ENCODE measurements around the gene MAP4. TPM values are rescaled to one million over a fixed set of nuclear protein-coding genes. Genes with fewer than 3 reads are reported as not detected.

MAP4 gene
- total RNA-seq, 1 donor from 2014 or later, result 275 TPM

DNA sequence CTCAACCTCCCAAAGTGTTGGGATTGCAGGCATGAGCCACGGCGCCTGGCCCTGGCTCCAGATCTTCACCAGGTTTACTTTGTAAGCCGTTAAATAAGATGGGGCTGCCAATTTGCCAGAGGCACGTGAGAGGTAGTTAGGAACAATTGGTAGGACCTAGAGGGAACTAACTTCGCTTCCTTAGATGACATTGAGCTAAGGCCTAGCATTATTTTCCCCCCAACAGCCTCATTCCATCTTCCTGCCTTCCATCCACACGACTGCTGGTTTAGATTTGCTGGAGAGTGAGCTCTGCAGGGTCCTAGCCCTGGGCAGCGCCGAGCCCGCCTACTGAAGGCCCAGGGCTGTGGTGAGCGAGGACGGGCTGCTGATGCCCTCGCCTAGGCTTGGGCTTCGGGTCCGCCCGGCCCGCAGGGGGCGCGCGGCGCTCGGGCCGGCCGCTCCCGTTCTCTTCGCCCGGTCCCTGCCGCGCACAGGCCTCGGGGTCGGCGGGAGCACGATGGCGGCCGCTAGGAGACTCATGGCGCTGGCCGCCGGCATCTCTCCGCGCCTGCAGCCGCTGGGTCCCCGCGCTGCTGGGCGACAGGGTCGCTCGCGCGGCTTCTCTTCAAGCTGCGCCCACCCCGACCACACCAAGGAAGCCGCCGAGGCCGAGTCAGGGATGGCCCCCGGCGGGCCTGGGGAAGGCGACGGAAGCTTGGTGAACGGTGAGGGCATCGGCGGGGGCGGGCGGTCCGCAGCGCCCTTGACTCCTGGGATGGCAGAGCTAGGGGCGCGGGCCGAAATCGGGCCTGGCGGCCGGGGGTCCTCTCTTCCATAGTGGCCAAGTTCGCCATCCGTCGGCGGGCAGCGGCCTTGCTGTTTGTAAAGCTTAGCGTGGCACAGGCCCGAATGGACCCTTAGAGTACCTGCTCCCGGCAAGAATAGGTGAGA lies 191.4 kb downstream of the MAP4 start:
- Mint-ChIP-seq H3K27ac (ENCODE audit: unreplicated experiment) (peak overlapping the region; percentile 86), H3K36me3 (ENCODE audit: unreplicated experiment) (peaks cover 23% of the 10 kb centered on the region), H3K27me3 (ENCODE audit: unreplicated experiment) (no peaks in the 10 kb centered on the region), H3K4me1 (ENCODE audit: unreplicated experiment) (peaks cover 24% of the 10 kb centered on the region), H3K4me3 (ENCODE audit: unreplicated experiment) (peak overlapping the region; percentile 85), H3K9me3 (ENCODE audit: unreplicated experiment) (no peaks in the 10 kb centered on the region)
- peak; percentile 93 for TF ChIP-seq CTCF (IDR thresholded peaks at IDR 0.05)
- peak; percentile 95 for DNase-seq (ENCODE audit: extremely low spot score, unreplicated experiment)

DNA sequence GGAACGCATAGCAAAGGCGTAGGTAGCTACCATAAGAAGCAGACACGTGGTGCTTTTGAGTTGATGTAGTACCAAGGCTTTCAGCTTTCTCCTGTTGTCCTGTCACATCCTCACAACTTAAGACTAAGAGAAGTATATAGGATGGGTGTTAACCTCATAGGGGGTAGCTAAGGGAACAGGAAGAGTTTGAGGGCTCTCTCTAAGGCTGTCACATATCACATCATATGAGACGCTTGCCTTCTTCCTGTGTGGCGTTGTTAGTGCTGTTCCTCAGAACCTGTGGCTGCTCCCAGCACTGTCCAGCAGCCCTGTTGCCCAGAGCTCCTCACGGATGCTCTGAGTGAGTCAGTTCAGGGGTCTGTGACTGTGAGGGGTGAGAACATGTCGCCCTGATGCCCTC lies 198.6 kb downstream of the MAP4 start:
- Mint-ChIP-seq H3K27me3 (ENCODE audit: unreplicated experiment) (no peaks in the 10 kb centered on the region), H3K4me1 (ENCODE audit: unreplicated experiment) (no peaks in the 10 kb centered on the region)
- no peak for DNase-seq (ENCODE audit: extremely low spot score, unreplicated experiment)

DNA sequence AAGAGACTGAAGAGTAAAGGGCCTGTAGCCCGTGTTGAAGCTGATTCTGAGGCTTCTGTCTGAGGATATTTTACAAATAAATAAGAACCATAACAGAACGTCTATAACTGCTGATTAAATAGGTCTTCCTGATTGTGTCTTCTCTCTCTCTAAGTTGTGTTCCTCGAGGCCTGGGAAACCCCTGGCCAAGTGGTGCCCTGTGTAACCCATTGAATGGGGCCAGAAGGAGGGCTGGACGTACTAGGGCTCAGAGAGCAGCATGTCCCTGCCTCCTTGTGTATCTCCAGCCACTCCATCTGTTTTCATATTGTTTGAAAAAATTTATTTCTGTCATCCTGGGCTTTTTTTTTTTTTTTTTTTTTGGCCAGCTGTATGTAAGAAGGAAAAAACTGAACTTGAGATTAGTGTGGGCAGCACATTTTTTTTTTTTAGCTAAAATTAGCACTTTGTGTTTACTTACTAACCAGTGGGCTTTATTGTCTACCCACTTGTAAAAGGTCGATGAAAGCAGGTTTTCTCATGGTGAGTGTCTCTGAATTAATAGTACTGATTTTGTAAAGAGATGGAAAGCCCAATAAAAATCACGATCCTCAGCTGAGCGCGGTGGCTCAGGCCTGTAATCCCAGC lies 202.6 kb downstream of the MAP4 start:
- TF ChIP-seq CTCF (IDR thresholded peaks at IDR 0.05), result no peak
- H3K27me3 Mint-ChIP-seq (ENCODE audit: unreplicated experiment), result no peaks in the 10 kb centered on the region
- no peak for DNase-seq (ENCODE audit: extremely low spot score, unreplicated experiment)
- no peak overlapping the region for H3K27ac Mint-ChIP-seq (ENCODE audit: unreplicated experiment)
- H3K9me3 Mint-ChIP-seq (ENCODE audit: unreplicated experiment), result no peaks in the 10 kb centered on the region
- no peaks in the 10 kb centered on the region for H3K4me1 Mint-ChIP-seq (ENCODE audit: unreplicated experiment)
- peaks cover 23% of the 10 kb centered on the region for H3K36me3 Mint-ChIP-seq (ENCODE audit: unreplicated experiment)
- H3K4me3 Mint-ChIP-seq (ENCODE audit: unreplicated experiment), result no peak overlapping the region

More for the DNA sequence above, 198.6 kb downstream of the MAP4 start:
- TF ChIP-seq CTCF (IDR thresholded peaks at IDR 0.05), result no peak
- Mint-ChIP-seq H3K27ac (ENCODE audit: unreplicated experiment) (no peak overlapping the region), H3K4me3 (ENCODE audit: unreplicated experiment) (no peak overlapping the region), H3K9me3 (ENCODE audit: unreplicated experiment) (no peaks in the 10 kb centered on the region), H3K36me3 (ENCODE audit: unreplicated experiment) (peaks cover 16% of the 10 kb centered on the region)

DNA sequence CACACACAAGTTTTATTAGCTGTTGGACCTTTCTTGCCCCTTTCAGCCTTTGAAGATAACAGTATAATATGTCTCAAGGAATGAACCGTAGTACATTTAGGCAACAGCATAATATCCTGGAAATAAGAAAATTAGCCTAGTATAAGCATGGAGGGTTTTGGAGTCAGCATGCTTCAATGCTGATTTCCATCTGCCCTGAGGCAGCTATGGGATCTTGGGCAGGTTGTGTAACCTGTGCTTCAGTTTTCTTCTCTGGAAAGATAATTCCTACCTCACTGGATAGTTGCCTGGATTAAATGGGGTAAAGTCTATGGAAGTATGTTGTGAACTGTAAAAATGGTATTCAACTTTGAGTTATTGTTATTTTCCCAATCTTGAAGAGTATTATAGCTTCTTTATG lies 211.6 kb downstream of the MAP4 start:
- H3K36me3 Mint-ChIP-seq (ENCODE audit: unreplicated experiment), result peaks cover 2% of the 10 kb centered on the region
- TF ChIP-seq CTCF (IDR thresholded peaks at IDR 0.05), result no peak
- DNase-seq (ENCODE audit: extremely low spot score, unreplicated experiment), result no peak
- H3K27ac Mint-ChIP-seq (ENCODE audit: unreplicated experiment), result peak overlapping the region; percentile 96
- H3K27me3 Mint-ChIP-seq (ENCODE audit: unreplicated experiment), result no peaks in the 10 kb centered on the region
- no peaks in the 10 kb centered on the region for H3K9me3 Mint-ChIP-seq (ENCODE audit: unreplicated experiment)
- peaks cover 22% of the 10 kb centered on the region for H3K4me1 Mint-ChIP-seq (ENCODE audit: unreplicated experiment)
- peak overlapping the region; percentile 94 for H3K4me3 Mint-ChIP-seq (ENCODE audit: unreplicated experiment)

DNA sequence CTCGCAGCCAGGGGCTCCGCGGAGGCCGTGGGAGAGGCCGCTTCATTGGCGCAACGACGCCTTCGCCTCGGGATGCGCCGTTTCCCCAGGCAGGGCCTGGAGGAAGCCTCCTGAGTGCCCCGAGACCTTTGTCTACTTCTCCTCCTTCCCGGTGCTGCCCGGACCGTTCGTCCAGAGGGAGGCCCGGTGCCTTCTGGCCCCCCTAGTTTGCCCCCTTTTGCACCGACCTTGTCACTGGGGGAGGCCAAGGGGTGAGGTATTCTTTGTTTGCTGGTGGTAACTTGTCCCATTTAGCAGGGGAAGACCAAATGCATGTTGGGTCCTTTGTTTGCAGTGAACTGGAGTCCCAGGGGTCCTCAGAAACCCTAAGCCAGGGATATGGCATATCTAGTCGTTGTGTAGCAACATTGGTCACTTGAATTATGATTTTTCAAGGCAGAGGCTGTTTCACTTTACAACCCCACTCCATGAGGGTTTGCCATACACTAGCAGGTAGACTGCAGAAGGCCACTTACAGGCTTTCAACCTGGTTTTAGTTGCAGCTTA lies 212.7 kb downstream of the MAP4 start:
- Mint-ChIP-seq H3K4me1 (ENCODE audit: unreplicated experiment) (peaks cover 22% of the 10 kb centered on the region), H3K9me3 (ENCODE audit: unreplicated experiment) (no peaks in the 10 kb centered on the region), H3K27me3 (ENCODE audit: unreplicated experiment) (no peaks in the 10 kb centered on the region), H3K27ac (ENCODE audit: unreplicated experiment) (peak overlapping the region; percentile 96), H3K36me3 (ENCODE audit: unreplicated experiment) (peaks cover 2% of the 10 kb centered on the region), H3K4me3 (ENCODE audit: unreplicated experiment) (peak overlapping the region; percentile 94)
- DNase-seq (ENCODE audit: extremely low spot score, unreplicated experiment), result no peak
- TF ChIP-seq CTCF (IDR thresholded peaks at IDR 0.05), result no peak

Data from osteocyte (in vitro differentiated cells).